HuH-7 (cell line): ENCODE results near the gene MYO5B.

Experiments used
- DNase-seq: peaks from one replicate; pipeline ENCODE4 v3.0.0; 2011; ENCODE audit warnings: low spot score

The MYO5B gene

DNA sequence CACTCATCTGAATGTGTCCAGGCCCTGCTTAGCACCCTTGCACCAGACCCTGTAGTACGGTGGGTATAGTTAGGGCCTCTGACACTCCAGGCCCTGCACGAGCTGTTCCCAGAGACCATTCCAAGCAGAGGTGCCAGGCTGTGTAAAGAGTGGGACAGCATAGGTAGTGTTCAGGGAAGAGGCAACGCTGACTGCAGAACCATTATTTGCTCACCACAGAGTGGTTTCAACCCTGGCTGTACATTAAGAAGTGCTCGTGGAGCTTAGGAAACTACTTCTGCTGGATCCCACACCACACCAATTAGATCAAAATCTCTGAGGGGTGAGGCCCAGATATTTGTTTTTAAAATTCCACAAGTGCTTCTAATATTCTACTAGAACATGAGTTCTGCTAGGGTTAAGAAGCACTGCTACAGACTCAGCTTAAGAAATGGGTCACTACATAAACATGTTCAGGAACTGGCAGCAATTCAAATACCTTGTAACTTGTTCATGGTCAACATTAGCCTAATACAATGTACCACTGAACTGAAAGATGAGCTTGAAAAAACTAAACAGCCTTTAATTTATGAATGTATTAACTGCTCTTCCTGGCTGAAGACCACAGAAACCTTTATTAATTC lies 183.0 kb downstream of the MYO5B start:
- no peak for DNase-seq

DNA sequence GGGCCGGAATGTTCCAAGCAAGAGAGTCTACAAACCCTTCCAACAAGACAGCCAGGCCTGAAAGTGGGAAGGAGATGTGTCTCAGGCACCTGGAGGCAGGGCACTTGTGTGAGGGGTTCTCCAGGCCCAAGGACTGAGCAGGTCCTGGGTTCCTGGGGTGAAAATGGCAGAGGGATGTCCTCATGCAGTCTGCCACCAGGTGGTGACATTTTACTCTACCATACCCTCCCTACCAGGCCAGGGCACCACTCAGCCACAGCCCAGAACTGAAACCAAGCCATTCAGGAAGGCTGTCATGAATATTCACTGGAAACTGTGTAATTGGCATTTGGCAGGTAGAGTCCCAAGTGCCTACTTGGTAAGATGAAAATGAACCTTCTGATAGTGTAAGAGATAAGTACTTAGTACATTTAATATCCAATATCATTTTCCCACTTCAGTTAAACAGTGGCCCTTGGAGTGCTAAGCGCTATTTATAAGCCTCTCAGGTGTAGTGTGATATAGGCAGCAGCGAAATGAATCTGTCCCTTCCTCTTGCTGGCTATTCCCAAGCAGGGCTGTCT lies 185.1 kb downstream of the MYO5B start:
- peak; percentile 42 for DNase-seq

DNA sequence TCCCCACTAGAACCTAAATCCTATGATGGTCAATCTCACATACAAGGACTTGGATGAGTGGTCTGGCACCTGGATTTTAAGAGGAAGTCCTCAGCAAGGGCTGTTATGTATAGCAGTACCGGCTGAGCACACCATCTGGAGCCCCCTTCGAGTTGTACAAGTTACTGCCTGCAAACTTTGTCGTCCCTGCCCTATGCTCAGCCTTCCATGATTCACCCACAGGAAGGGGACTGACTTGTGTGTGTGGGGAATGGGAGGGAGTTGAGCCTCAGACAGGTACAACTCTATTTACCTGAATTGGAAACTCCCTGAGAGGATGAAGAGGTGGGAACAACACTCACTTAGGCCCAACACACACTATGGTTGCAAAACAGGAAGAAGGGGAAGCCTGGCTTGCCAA lies 186.6 kb downstream of the MYO5B start:
- DNase-seq = no peak

DNA sequence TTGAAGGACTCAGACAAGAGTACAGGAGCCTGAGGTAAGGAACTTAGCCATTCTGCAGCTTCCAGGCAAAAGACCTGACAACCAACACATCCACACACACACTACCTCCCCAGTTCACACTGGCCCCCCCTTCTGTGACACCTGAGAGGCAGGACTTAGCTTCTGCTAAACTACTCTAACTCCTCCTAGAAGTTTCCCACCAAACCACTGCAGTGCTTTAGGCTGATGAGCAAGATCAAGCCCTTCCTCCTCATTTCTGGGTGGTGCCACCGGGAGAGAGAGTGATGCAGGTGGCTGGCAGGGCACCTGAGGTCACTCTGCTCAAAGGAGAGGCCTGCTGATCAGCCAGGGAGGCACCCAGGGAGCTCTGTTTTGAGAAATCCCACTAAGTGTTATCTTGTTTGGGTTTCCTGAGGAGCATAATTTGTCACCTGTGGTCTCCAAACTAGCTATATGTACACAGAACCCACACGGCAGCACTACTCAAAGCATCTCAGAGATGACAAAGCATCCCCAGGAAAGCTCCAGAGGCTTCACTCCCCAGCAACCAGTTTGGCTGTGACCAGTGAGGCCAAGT lies 188.4 kb downstream of the MYO5B start:
- no peak for DNase-seq

DNA sequence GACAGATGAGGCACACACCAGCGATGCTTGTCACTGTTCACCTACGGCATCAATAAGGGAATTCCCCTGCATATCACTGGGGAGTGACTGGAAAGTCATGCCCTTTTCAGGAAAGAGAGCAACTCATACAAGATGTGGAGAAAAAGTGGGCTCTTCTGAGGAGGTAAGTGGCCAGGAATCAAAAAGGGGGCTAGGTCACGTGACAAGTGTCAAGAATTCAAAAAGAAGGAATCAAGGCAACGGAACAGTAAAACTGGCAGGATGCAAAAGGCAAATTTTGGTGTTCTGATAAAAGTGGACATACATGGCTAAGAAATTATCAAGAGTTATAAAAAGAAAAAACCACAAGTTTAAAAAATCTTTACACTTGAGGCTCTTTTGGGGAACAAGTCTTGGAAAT lies 190.9 kb downstream of the MYO5B start:
- DNase-seq = no peak

DNA sequence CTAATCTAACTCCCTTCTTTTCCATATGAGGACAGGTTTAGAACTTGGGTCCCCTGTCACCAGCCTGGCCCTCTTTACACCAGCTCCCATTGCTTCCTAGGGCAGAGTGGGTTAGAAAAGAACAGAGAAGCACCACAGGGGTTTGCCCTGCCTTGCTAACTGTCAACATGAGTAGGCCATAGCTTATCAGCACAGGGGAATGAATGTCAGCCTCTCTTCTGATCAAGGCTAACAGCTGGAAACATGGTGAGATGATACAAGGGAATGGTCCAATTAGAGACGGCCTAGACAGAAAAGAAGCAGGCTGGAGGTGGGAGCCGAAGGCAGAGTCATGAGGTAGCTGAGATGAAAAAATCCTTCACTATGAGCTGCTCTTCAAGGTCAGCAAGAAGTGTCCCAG lies 192.2 kb downstream of the MYO5B start:
- no peak for DNase-seq

DNA sequence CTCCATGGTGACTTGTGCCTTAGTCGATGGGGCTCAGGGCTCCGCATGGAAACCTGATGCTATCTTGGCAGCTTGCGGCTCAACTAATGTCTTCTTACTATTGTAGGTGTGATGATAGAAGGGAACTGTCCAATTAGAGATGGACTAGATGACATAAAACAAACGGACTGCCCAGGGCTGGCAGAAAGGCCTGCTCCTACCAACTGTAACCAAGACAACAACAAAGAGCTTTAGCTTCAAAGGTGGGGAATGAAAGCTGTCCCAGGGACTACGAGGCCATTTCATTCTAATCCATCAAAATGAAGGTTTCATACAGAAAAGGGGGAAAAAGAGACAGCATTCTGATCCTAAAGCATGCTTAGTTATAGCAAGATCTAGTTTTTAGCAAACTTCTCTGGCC lies 194.7 kb downstream of the MYO5B start:
- DNase-seq = no peak

DNA sequence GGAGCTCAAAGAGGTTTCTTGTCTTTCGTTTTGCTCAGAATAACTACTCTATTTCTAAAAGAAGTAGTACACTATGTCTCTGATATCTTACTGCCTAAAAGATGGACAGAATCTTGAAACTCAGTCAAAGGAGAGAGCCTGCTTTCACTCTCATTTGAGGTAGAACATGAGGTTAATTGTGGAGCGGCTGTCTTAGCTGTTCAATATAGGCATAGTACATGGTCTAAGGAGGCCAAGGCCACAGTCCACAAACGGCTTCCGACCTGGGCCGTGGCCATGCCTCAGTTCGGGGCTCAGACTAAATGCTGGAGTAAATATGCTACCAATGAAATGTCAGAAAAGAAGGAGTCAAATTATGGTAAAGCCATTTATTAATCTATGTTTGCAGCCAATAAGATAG lies 195.8 kb downstream of the MYO5B start:
- DNase-seq = no peak

DNA sequence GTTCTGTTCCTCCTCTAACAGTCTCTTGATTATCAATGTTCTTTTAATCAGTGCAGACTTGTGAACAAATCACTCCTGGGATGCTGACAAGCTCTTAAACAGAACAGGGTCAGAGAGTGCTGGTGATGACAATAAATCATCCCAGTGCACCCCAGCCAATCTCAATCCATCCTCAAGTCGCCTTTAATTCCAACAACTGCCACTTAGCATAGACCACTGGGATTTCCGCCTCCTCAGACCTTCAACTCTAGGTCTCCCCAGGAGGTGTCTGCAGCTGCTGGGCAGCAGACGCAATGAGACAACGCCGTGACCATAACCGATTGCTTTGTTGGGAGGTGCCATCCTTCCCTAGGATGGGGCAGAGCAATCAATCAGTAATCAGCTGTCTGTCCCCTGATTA lies 197.4 kb downstream of the MYO5B start:
- DNase-seq = no peak

DNA sequence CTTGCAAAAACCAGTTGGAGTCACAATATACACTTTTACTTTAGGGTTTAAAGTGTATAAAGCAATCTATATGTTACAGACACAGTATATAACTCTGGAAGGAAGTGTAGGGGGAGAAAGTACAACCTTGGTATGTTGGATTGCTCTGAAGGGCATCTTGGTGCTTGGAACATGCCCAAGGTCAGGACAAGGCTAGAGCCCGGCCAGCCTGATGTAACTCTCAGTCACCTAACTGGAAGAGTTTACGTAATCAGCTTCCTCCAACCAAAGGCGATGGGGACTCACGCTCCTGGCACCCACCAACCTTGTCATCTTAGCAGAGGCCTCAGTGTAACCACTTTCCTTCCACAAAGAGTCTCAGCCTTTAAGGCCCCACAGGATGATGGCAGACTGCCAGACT lies 200.5 kb downstream of the MYO5B start:
- no peak for DNase-seq

DNA sequence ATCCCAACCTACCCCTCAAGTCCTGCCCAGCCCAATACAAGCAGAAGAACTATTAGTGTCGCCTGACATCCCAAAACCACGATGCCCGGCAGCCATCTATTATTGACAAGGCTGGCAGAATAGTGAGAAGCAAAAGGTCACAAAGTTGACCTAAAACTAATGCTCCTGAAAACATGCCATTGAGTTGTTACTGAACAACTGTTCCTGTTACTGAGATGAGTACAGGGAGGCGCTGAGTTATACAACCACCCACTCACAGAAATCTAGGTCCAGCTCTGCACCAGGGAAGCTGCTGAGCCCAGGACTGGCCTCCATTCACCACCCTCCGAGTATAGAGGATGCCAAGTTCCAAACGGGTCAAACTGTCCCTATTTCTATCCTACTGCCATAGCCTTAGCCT lies 201.6 kb downstream of the MYO5B start:
- DNase-seq = no peak

DNA sequence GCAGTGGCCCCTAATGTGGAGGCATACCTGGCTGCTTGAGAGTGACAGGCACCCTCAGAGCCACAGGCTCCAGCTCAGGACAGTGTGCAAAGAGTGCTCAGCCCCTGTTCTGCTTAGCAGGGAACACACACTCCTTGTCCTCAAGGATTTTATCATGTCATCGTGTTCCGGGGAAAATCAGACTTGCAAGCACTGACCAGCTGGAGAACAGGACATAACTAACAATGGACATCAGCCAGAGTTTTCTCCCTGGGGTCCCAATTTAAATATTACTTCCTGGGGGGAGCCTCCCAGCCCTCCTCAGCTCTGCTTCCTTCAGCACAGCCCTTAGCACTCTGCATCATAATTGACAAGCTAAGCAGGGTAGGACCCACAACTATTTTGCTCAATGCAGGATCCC lies 206.2 kb downstream of the MYO5B start:
- no peak for DNase-seq

DNA sequence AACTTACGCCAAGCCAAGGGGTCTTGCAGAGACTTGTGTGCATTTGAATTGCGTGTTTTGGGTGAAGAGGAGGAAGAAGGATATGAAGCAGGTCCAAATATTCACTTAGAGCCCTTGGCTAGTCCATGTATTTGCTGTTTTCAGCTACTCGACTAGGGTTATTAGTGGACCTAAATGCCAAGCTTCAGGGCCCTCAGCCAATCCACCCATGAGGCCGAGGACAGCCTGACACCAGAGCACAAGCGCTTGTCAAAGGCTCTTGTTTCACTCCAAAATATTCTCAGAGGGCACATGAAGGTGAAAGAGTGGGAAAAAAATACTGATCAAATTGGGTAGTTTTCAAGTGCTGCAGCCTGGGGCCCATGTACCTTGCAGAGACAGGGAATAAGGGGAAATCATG lies 206.8 kb downstream of the MYO5B start:
- DNase-seq = no peak

DNA sequence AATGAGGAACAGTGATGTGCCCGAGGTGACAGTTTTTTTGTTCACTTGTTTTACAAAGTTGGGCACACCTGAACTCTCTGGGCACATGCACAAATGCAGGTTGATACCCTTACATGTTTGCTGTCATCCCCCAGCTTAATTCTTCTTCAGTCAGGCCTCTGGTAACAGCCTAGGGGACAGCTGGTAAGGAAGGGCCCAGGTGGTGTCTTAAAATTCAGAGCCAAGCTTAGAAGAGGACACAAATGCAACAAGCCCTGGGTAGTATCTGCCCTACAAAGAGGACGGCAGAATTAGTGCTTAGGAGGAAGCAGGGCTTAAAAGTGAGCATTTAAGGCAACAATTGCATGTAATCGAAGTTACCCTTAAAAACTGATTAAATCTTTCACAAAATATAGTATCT lies 209.7 kb downstream of the MYO5B start:
- DNase-seq = no peak

DNA sequence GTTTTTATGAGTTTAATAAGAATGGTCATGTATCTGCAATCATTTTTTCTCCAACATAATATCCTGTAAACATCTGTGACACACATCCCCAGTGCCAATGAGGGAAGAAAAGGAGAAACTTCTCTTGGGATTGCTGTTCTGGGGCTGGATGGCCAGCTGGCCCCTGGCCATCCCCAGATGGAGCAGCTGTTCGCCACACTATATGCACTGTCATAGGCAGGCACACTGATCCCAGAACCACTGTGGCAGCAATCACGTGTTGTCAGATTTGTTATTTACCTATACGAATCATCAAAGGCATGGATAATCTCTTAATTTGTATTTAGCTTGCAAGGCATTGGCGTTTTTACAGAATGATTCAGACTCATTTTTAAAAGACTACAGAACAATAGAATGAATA lies 214.1 kb downstream of the MYO5B start:
- DNase-seq = no peak

DNA sequence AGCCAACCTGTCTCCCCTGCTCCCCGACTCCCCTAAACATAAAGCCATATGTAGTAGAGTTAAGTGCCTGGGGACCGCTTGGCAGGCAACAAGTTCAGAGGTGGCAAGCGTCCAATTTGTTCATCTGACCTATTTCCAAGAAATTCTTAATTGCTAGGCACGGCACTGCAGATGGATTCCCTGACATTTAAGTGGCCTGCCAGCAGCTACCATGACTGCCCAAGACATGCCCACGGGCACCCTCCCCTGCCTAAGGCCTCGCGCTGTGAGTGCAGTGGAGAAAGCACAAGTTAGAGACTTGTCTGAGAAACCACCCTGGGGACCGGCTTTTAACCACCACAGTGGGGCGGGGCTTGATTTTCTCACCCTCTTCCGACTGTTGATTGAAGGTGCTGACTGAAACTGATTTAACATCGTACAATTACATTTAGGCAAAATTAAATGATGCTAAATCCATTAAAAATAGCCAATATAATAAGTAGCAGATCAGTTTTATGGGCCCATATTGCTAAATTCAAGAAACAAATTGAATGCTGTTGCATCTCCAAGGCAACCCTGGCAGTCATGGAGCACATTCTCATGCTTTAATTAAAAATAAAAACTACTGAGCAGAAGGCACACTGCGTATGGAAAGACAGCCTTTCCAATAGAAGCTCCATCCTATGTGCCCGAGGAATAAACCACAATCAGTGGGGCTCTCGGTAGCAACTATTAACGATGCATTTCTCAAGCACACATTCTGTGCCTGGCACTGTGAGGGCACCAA lies 218.0 kb downstream of the MYO5B start:
- DNase-seq = no peak

DNA sequence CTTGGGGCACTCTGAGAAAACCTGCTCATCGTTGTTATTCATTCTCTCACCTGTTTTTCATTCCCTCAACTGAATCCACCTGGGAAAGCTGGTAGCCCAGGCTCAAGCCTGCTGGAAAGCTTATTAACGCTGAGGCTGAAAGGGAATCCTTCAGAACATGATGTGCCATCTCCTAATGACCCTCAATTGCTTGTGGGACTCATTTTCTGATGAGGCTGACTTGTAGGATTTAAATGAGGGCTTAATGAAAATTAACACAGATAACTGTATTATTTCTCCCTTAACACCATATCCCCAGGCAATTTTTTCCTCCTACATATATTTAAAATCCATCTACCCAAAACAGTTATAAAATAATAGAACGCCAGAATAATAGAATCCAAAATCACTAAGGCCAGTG lies 218.9 kb downstream of the MYO5B start:
- DNase-seq = no peak

DNA sequence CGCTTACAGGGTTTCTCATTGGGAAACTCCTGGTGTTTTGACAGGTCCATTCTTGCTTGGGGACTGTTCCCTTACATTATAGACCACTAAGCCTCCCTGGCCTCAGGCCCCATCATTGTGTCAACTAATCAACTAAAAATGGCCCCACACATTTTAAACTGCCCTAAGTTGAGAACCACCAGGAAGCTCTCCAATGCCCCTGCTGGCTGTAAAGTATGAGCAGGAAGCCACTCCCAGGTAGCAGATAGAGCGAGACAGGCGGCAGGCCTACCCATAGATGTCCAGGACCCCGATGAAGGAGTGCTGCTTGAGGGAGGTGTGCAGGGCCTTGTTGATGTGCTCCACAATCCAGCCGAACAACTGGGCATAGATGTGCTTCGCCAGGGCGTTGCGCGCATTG lies 220.9 kb downstream of the MYO5B start:
- no peak for DNase-seq

DNA sequence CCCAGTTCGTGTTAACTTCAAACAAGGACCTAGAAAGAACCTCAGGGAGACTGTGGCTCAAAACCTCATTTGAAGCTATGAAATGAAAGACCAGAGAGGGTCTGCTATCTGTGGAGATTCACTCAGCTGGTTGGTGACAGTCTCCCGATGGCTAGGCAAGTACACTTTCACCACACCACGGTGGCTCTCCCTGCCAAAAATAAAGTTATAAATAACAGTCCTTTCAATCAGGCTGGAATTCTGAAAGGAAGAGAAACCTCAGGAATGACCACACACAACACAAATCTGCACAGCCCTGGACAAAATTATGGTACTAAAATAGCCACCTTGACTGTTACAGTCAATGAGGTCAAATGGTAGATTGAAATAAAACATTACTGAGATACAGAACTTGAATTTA lies 221.4 kb downstream of the MYO5B start:
- no peak for DNase-seq

DNA sequence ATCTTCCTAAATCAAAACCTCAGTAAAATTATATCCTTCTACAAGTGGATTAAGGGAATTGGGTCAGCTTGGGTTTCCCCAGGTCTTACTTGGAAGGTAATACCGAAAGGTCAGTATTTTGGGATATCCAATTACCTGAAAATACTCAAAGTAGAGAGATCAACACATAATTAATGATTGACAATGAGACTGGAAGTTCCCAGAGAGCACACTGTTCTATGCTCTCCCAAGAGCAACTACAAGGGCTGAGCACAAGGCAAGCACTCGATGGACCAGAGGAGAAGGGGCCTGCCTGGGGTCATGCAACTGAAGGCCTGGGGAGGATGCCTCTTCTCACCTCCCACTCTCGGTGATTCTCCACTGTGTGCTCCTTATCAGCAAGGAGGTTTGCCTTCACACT lies 222.4 kb downstream of the MYO5B start:
- no peak for DNase-seq

DNA sequence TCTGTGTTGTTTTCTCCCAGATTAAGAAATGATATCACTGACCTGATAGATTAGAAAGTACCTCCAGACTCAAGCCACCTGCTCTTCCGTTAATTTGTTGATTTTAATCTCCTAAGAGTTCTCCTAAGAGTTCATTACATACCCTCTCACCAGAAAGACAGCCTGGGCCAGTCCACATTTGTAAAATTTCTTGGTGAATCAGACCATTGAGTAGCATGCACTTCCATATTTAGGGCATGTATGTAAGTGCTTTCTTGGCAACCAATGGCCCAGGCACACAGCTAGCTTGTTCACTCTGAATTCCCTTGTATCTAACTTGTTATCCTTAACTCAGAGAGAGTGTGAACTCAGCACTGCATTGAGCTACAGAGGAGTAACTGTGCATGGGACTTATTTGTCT lies 223.5 kb downstream of the MYO5B start:
- no peak for DNase-seq

DNA sequence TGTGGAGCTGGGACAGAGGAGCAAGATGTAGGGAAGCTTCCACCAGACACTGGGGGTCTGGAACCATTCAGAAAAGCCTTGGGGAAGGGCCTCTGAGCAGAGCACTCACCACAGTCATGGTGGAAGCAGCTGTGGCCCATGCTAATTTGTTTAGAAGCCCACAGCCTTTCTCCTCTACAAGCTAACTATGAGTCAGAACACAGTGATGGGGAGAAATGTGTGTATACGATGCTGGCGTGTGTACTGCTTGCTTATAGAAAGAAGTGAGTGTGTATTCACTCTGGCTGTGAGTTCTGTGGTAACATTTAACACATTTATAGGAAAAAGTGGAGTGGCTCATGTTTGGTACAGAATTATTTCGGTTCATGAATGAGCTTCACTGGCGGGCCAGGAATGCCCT lies 224.6 kb downstream of the MYO5B start:
- no peak for DNase-seq

DNA sequence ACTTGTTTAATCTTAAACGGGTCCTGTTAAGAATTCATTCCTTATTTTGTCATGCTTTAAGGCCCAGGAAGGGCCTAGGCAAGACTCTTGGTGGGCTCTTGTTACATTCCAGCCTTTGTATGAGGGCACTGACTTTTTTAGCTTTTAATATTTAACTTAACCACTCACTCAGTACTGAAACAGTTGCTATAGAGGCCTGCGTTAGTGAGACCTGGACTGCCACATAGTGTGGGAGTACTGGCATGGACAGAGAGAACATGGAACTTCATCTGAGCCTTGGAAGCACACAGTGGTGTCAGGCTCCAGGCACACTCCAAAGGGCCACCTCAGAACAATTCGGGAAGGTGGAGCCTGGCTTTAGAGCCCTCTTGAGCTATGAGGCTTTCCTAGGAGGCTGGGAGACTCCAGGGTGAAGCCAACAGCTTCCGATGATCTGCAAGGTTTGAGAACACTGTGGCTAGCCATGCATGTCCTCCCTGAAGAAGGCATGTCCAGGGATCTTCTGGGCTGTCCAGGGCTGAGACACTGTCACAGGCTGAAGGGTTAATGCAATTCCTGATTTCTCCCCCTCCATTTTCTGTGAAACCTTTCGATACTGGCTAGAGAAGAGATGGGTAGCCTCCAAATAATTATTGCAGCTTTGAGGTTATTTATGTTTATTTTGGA lies 226.2 kb downstream of the MYO5B start:
- DNase-seq = no peak
